ENCODE measurements around the gene TNS3. TPM values are rescaled to one million over a fixed set of nuclear protein-coding genes. Genes with fewer than 3 reads are reported as not detected.

TNS3 gene
- polyA plus RNA-seq, 1 of the 3 experiments (the other 2 are of a cell fraction): 72.3 TPM

GRCh38 chr7:47336472-47337425 lies 245.2 kb downstream of the TNS3 start:
- no peak for DNase-seq
- no peaks in the 10 kb centered on the region for H3K27me3 ChIP-seq (ENCODE audit: insufficient read depth)
- no peak overlapping the region for H3K4me3 ChIP-seq (ENCODE audit: low read depth in 2 of 2, low read length in 1 of 2)
- 95% methylated on average over 12 of the region's 12 CpGs for WGBS (ENCODE audit: low lambda C conversion rate)
- H3K79me2 ChIP-seq (ENCODE audit: insufficient read depth): no peaks in the 10 kb centered on the region
- ChIA-PET POLR2A (no interaction called here), CTCF (interaction anchor here (1.1 to 3.6 kb wide), 3 partner anchors 10 to 70 kb away, joined by 3 to 13 read pairs (median 8); no protein-coding TSS in a partner anchor)
- H3K9me3 ChIP-seq: no peaks in the 10 kb centered on the region
- no peaks in the 10 kb centered on the region for H3F3A ChIP-seq (replicated peaks; ENCODE audit: insufficient read depth)
- H4K20me1 ChIP-seq (ENCODE audit: insufficient read depth): no peaks in the 10 kb centered on the region
- no peak overlapping the region for H3K4me2 ChIP-seq
- peaks cover 36 to 57% of the 10 kb centered on the region in 2 experiments for H3K36me3 ChIP-seq (replicated peaks in 1 of 2; ENCODE audit: control insufficient read depth in 1 of 2, insufficient read depth in 2 of 2, low read length in 1 of 2)
- peaks cover 0 to 11% of the 10 kb centered on the region in 2 experiments; a peak in 2 of 4 replicates for H3K4me1 ChIP-seq (ENCODE audit: control insufficient read depth in 1 of 2, insufficient read depth in 2 of 2, low read depth in 1 of 2, low read length in 1 of 2)
- no peak overlapping the region for H3K27ac ChIP-seq (ENCODE audit: low read depth in 2 of 2, low read length in 1 of 2)
- H3K9me2 ChIP-seq: no peaks in the 10 kb centered on the region
- TF ChIP-seq FOXM1 (IDR thresholded peaks at IDR 0.05; ENCODE audit: low read depth): no peak
- no peak for TF ChIP-seq JUND (IDR thresholded peaks at IDR 0.05)
- no peak for TF ChIP-seq NRF1 (IDR thresholded peaks at IDR 0.05; ENCODE audit: low read depth, low read length)
- TF ChIP-seq GABPA (IDR thresholded peaks at IDR 0.05; ENCODE audit: low read depth): no peak
- TF ChIP-seq TCF12 (IDR thresholded peaks at IDR 0.05): no peak
- TF ChIP-seq RFX5 (IDR thresholded peaks at IDR 0.05; ENCODE audit: low read length): no peak
- TF ChIP-seq USF1 (IDR thresholded peaks at IDR 0.05; ENCODE audit: borderline replicate concordance, low read depth): no peak
- TF ChIP-seq RAD21 (IDR thresholded peaks at IDR 0.05; ENCODE audit: low read length): no peak
- TF ChIP-seq MEF2A (IDR thresholded peaks at IDR 0.05; ENCODE audit: borderline replicate concordance, low read depth): no peak
- TF ChIP-seq NFIC (IDR thresholded peaks at IDR 0.05; ENCODE audit: borderline replicate concordance): no peak
- no peak for TF ChIP-seq YY1 (IDR thresholded peaks at IDR 0.05; ENCODE audit: low read depth)
- TF ChIP-seq SIN3A (IDR thresholded peaks at IDR 0.05; ENCODE audit: borderline replicate concordance, low read depth, low read length): no peak
- no peak overlapping the region for H2AFZ ChIP-seq (ENCODE audit: low read depth)
- no peak overlapping the region for H3K9ac ChIP-seq

DNA sequence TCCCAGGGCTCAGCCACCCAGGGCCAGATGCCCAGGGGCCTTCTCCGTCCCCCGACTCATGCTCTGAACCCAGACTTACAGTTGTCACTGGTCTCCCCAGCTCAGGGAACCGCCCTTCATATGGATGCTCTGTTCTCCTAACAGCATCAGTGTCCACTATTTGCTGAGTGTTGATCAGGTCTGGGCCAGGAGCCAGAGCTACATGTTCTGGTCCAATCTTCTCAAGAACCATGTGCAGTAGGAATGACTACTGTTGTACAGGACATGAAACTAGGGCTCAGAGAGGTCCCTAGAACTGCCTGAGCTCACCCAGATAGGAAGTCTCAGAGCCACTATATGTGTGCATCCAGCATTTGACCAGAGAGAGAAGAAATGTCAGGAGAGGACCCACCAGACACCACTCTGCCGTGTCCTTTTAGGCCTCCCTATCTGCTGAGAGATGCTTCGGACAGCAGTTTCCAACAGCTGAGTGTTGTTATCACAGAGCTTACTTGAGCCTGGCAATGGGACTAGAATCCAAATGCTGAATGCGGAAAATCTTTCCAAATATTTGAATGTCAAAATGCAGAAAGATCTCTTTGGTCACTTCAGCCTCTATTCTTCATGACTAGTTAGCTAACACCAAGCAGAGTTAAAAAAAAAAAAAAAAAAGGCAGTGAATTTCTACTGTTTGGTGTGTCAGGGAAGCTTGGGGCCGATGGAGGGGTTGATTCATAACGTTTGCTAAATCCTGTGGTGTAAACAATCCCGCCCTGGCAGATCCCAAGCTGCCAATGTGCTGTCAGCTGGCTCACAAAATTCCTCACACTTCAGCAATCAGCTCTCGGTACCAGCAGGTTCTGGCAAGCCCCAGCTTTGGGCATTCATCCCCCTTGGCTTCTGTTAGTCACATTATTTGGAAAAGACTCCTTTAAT lies 246.1 kb downstream of the TNS3 start:
- no peaks in the 10 kb centered on the region for H3K79me2 ChIP-seq (ENCODE audit: insufficient read depth)
- ChIA-PET POLR2A (no interaction called here), CTCF (interaction anchor here (1.1 to 3.6 kb wide), 3 partner anchors 9 to 69 kb away, joined by 3 to 13 read pairs (median 8); no protein-coding TSS in a partner anchor)
- no peak overlapping the region for H2AFZ ChIP-seq (ENCODE audit: low read depth)
- H3K9me2 ChIP-seq: no peaks in the 10 kb centered on the region
- peaks cover 31 to 59% of the 10 kb centered on the region in 2 experiments for H3K36me3 ChIP-seq (replicated peaks in 1 of 2; ENCODE audit: control insufficient read depth in 1 of 2, insufficient read depth in 2 of 2, low read length in 1 of 2)
- no peaks in the 10 kb centered on the region for H3K27me3 ChIP-seq (ENCODE audit: insufficient read depth)
- H3F3A ChIP-seq (replicated peaks; ENCODE audit: insufficient read depth): no peaks in the 10 kb centered on the region
- peaks cover 0 to 11% of the 10 kb centered on the region in 2 experiments; a peak in 2 of 4 replicates for H3K4me1 ChIP-seq (ENCODE audit: control insufficient read depth in 1 of 2, insufficient read depth in 2 of 2, low read depth in 1 of 2, low read length in 1 of 2)
- no peak overlapping the region for H3K9ac ChIP-seq
- no peaks in the 10 kb centered on the region for H3K9me3 ChIP-seq
- 84% methylated on average over 10 of the region's 10 CpGs for WGBS (ENCODE audit: low lambda C conversion rate)
- H4K20me1 ChIP-seq (ENCODE audit: insufficient read depth): no peaks in the 10 kb centered on the region
- H3K4me2 ChIP-seq: no peak overlapping the region
- no peak overlapping the region for H3K27ac ChIP-seq (ENCODE audit: low read depth in 2 of 2, low read length in 1 of 2)
- DNase-seq: no peak
- no peak overlapping the region for H3K4me3 ChIP-seq (ENCODE audit: low read depth in 2 of 2, low read length in 1 of 2)
- TF ChIP-seq, protein P1, sequence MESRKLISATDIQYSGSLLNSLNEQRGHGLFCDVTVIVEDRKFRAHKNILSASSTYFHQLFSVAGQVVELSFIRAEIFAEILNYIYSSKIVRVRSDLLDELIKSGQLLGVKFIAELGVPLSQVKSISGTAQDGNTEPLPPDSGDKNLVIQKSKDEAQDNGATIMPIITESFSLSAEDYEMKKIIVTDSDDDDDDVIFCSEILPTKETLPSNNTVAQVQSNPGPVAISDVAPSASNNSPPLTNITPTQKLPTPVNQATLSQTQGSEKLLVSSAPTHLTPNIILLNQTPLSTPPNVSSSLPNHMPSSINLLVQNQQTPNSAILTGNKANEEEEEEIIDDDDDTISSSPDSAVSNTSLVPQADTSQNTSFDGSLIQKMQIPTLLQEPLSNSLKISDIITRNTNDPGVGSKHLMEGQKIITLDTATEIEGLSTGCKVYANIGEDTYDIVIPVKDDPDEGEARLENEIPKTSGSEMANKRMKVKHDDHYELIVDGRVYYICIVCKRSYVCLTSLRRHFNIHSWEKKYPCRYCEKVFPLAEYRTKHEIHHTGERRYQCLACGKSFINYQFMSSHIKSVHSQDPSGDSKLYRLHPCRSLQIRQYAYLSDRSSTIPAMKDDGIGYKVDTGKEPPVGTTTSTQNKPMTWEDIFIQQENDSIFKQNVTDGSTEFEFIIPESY (IDR thresholded peaks at IDR 0.05; ENCODE audit: borderline replicate concordance, low read depth): no peak
- TF ChIP-seq GATA2 (CRISPR knock-in tag; IDR thresholded peaks at IDR 0.05): no peak
- no peak for TF ChIP-seq RFX5 (IDR thresholded peaks at IDR 0.05; ENCODE audit: low read length)
- TF ChIP-seq SMC3 (IDR thresholded peaks at IDR 0.05; ENCODE audit: low read depth, low read length): no peak
- TF ChIP-seq ELF1 (IDR thresholded peaks at IDR 0.05): no peak
- no peak for TF ChIP-seq YY1 (IDR thresholded peaks at IDR 0.05; ENCODE audit: low read depth)
- no peak for TF ChIP-seq USF2 (IDR thresholded peaks at IDR 0.05; ENCODE audit: borderline replicate concordance, low read depth, low read length)
- no peak for TF ChIP-seq MEF2A (IDR thresholded peaks at IDR 0.05; ENCODE audit: borderline replicate concordance, low read depth)
- TF ChIP-seq, protein P2, sequence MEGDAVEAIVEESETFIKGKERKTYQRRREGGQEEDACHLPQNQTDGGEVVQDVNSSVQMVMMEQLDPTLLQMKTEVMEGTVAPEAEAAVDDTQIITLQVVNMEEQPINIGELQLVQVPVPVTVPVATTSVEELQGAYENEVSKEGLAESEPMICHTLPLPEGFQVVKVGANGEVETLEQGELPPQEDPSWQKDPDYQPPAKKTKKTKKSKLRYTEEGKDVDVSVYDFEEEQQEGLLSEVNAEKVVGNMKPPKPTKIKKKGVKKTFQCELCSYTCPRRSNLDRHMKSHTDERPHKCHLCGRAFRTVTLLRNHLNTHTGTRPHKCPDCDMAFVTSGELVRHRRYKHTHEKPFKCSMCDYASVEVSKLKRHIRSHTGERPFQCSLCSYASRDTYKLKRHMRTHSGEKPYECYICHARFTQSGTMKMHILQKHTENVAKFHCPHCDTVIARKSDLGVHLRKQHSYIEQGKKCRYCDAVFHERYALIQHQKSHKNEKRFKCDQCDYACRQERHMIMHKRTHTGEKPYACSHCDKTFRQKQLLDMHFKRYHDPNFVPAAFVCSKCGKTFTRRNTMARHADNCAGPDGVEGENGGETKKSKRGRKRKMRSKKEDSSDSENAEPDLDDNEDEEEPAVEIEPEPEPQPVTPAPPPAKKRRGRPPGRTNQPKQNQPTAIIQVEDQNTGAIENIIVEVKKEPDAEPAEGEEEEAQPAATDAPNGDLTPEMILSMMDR (IDR thresholded peaks at IDR 0.05): no peak
- TF ChIP-seq FOXM1 (IDR thresholded peaks at IDR 0.05; ENCODE audit: low read depth): no peak
- TF ChIP-seq TCF12 (IDR thresholded peaks at IDR 0.05): no peak
- no peak for TF ChIP-seq TAF1 (IDR thresholded peaks at IDR 0.05; ENCODE audit: borderline replicate concordance, low read depth, low read length)
- no peak for TF ChIP-seq NFIC (IDR thresholded peaks at IDR 0.05; ENCODE audit: borderline replicate concordance)

Measured in SK-N-SH (cell line).